K562 (cell line): ENCODE results near the gene HOXA7. TPM values are rescaled to one million over a fixed set of nuclear protein-coding genes. Genes with fewer than 3 reads are reported as not detected.

ENCODE experiments used
- ATAC-seq: fragments of 200-7000 bp; cut with Tn5 transposase; 3 replicates; pipeline ENCODE4 v1.9.1; 2020; ENCODE audit warnings: moderate library complexity
- BruUV-seq: library from RNA; stranded (reverse); fragments of 400-500 nt; replicated peaks from 2 replicates; lab custom pipeline; 2021; lab: Mats Ljungman, UMichigan
- CTCF ChIA-PET: fragments of 300-600 bp; formaldehyde crosslinking; extraction: SDS; loops from one replicate; lab custom pipeline; 2021; ENCODE audit warnings: low intra/inter-chr PET ratio; lab: Yijun Ruan, JAX
- POLR2A ChIA-PET: fragments of 300-600, 350-650 bp; sonication (Branson Sonifier 250); formaldehyde crosslinking; extraction: SDS; loops from one replicate; lab custom pipeline; 2021; ENCODE audit warnings: antibody characterized with exemption, inconsistent platforms; lab: Yijun Ruan, JAX
- DNase-seq, 4 experiments: peaks; one replicate each; pipeline versions ENCODE4 v3.0.0 to v3.0.0-alpha.2; 2011 to 2018; ENCODE audit warnings: low spot score in 3 of 4, mixed read lengths in 3 of 4; ENCODE audit errors: extremely low read depth in 1 of 4
- FAIRE-seq: peaks from 2 replicates; lab custom pipeline; 2011; peaks lifted over from hg19 to GRCh38; lab: Jason Lieb, UNC
- H2AFZ ChIP-seq: 2 replicates; pipeline ENCODE4 v1.6.0; 2011; ENCODE audit warnings: low read depth, low read length, control low read depth, inconsistent platforms
- H3K27ac ChIP-seq: fragments of 200-600 bp; 3 replicates; pipeline ENCODE4 v1.8.0; 2011; ENCODE audit warnings: low read depth, mild to moderate bottlenecking, control low read depth, inconsistent platforms, low read length, moderate library complexity, mixed read lengths; ENCODE audit errors: extremely low read depth
- H3K27me3 ChIP-seq, 2 experiments: fragments of 300-600 bp in 1 of 2; 2 replicates in 1 of 2; 3 replicates in 1 of 2; pipeline versions ENCODE4 v1.6.0 to v1.8.0; 2011; ENCODE audit warnings: inconsistent platforms in 2 of 2, low read length in 2 of 2, mild to moderate bottlenecking in 1 of 2, mixed read lengths in 1 of 2, moderate library complexity in 1 of 2; ENCODE audit not compliant: control insufficient read depth in 2 of 2, insufficient read depth in 2 of 2
- H3K36me3 ChIP-seq: fragments of 300-600 bp; 3 replicates; pipeline ENCODE4 v1.8.0; 2011; ENCODE audit warnings: mild to moderate bottlenecking, low read length, inconsistent platforms; ENCODE audit not compliant: control insufficient read depth, insufficient read depth
- H3K4me1 ChIP-seq, 2 experiments: fragments of 200-600 bp in 1 of 2; replicated peaks in 1 of 2; 2 replicates in 1 of 2; 3 replicates in 1 of 2; pipeline versions ENCODE4 v1.5.1 to v1.8.0; 2011; ENCODE audit warnings: inconsistent platforms in 2 of 2, low read length in 2 of 2, mild to moderate bottlenecking in 1 of 2, mixed read lengths in 1 of 2, moderate library complexity in 1 of 2; ENCODE audit not compliant: control insufficient read depth in 2 of 2, insufficient read depth in 2 of 2
- H3K4me2 ChIP-seq: 2 replicates; pipeline ENCODE4 v1.6.1; 2011; ENCODE audit warnings: low read length, control low read depth, inconsistent platforms, mixed read lengths; ENCODE audit not compliant: insufficient read depth
- H3K4me3 ChIP-seq: fragments of 200-600 bp; sonication (generic), shearing (Covaris generic); 2 replicates; pipeline ENCODE4 v1.5.1; 2016; ENCODE audit warnings: control low read depth, inconsistent platforms
- H3K79me2 ChIP-seq: fragments of 200-600 bp; 3 replicates; pipeline ENCODE4 v1.8.0; 2011; ENCODE audit warnings: low read length, inconsistent platforms; ENCODE audit not compliant: control insufficient read depth, insufficient read depth
- H3K9ac ChIP-seq, 2 experiments: 2 replicates each; pipeline versions ENCODE4 v1.6.0 to v1.6.1; 2011; ENCODE audit warnings: low read depth in 2 of 2, low read length in 2 of 2, control low read depth in 1 of 2, inconsistent platforms in 1 of 2, mild to moderate bottlenecking in 1 of 2, mixed read lengths in 1 of 2; ENCODE audit not compliant: insufficient read depth in 1 of 2
- H3K9me1 ChIP-seq: one replicate; pipeline ENCODE4 v1.6.0; 2011; ENCODE audit warnings: inconsistent platforms, mild to moderate bottlenecking, low read length, moderate library complexity; ENCODE audit not compliant: control insufficient read depth, insufficient read depth
- H3K9me3 ChIP-seq: replicated peaks from 2 replicates; pipeline ENCODE4 v1.5.1; 2011; ENCODE audit warnings: low read depth, low read length, inconsistent platforms; ENCODE audit not compliant: control insufficient read depth, insufficient read depth
- H4K20me1 ChIP-seq: replicated peaks from 2 replicates; pipeline ENCODE4 v1.6.1; 2011; ENCODE audit warnings: low read length, inconsistent platforms, mixed read lengths; ENCODE audit not compliant: control insufficient read depth, insufficient read depth
- COPS2 ChIP-seq: fragments of 450-650 bp; conservative IDR thresholded peaks from 2 replicates; pipeline ENCODE4 v1.6.1; 2016; ENCODE audit warnings: mild to moderate bottlenecking, moderate library complexity
- MCM3 ChIP-seq: fragments of 450-650 bp; IDR thresholded peaks from 2 replicates; pipeline ENCODE4 v1.6.1; 2016
- MIER1 ChIP-seq: fragments of 450-650 bp; IDR thresholded peaks from 2 replicates; pipeline ENCODE4 v1.6.1; 2016; ENCODE audit warnings: antibody characterized with exemption, mild to moderate bottlenecking, low read depth
- PHB ChIP-seq: fragments of 250-450 bp; sonication (Bioruptor Pico); IDR thresholded peaks from 2 replicates; pipeline ENCODE4 v1.5.0; 2021
- SNAPC5 ChIP-seq: fragments of 250-450 bp; sonication (Bioruptor Pico); IDR thresholded peaks from 2 replicates; pipeline ENCODE4 v1.8.0; 2021; ENCODE audit warnings: moderate library complexity, mild to moderate bottlenecking, inconsistent platforms
- XRCC3 ChIP-seq: fragments of 450-650 bp; IDR thresholded peaks from 2 replicates; pipeline ENCODE4 v1.6.1; 2017; ENCODE audit warnings: mild to moderate bottlenecking, moderate library complexity
- ZFP36 ChIP-seq: fragments of 150-350 bp; IDR thresholded peaks from 2 replicates; pipeline ENCODE4 v1.6.1; 2018; ENCODE audit warnings: low read length, low read depth; ENCODE audit not compliant: partially characterized antibody
- ZMIZ1 ChIP-seq, 2 experiments: fragments of 150-350 bp in 1 of 2; IDR thresholded peaks; 2 replicates each; pipeline ENCODE4 v1.6.1; 2012 to 2016; ENCODE audit warnings: low read depth in 2 of 2, low read length in 2 of 2, mild to moderate bottlenecking in 1 of 2, moderate library complexity in 1 of 2
- ZNF740 ChIP-seq, 3 experiments: fragments of 200-800 bp in 1 of 3; sonication (Bioruptor generic) in 1 of 3; sonication (generic) in 1 of 3; formaldehyde crosslinking in 1 of 3; IDR thresholded peaks; 2 replicates each; pipeline versions ENCODE4 v1.6.1 to v1.8.0; 2016 to 2022; ENCODE audit warnings: mild to moderate bottlenecking in 2 of 3, missing compliant biosample characterization in 2 of 3, missing genetic modification characterization in 2 of 3, missing genetic modification reagents in 1 of 3
- ZNF785 ChIP-seq: fragments of 250-450 bp; sonication (Bioruptor Pico); IDR thresholded peaks from 2 replicates; pipeline ENCODE4 v1.4.0; 2020; ENCODE audit warnings: mild to moderate bottlenecking
- WGBS: fragments of 100-300 bp; shearing (Covaris generic); methylation state at CpG from one replicate; pipeline ENCODE4 v1.1.6; 2016; ENCODE audit warnings: low coverage, mixed read lengths; ENCODE audit not compliant: insufficient coverage; ENCODE audit errors: missing lambda C conversion rate; 5-methylcytosine and 5-hydroxymethylcytosine counted together
- in situ Hi-C: fragments of 300-500 bp; cut with MboI; formaldehyde crosslinking; loops from 4 replicates; pipeline ENCODE4 v1.15.0; 2018; ENCODE audit warnings: inconsistent platforms, mixed read lengths
- intact Hi-C: fragments of 100-400 bp; cut with micrococcal nuclease; formaldehyde crosslinking; loops from 2 replicates; pipeline ENCODE4 v1.14.2; 2022
- polyA plus RNA-seq, 8 experiments: library from polyadenylated mRNA; depleted of rRNA in 4 of 8; stranded (reverse) in 5 of 8; unstranded in 3 of 8; fragments of >200 nt; fragmentation: Nextera tagmentation in 2 of 8; fragmentation: Illumina TruSeq in 1 of 8; extraction: Ambion mirVana in 2 of 8; extraction: Trizol in 1 of 8; gene quantifications; 2 replicates each; pipeline versions ENCODE4 v1.2.1 to v1.2.3, GENCODE V29; 2011 to 2014; ENCODE audit warnings: inconsistent platforms in 1 of 8, missing spikeins in 1 of 8
- total RNA-seq, 7 experiments: library from RNA; depleted of rRNA in 6 of 7; stranded (reverse); fragments of >200 nt in 6 of 7; fragmentation: Illumina TruSeq in 2 of 7; extraction: Trizol in 2 of 7; gene quantifications; 2 replicates each; pipeline versions ENCODE4 v1.2.1 to v1.2.3, GENCODE V29; 2011 to 2021; ENCODE audit warnings: low replicate concordance in 1 of 7

The HOXA7 gene
- total and polyA plus RNA-seq, 9 of the 15 experiments (the other 6 are each of a cell fraction or from before 2014, with no cell fraction given): not detected

DNA sequence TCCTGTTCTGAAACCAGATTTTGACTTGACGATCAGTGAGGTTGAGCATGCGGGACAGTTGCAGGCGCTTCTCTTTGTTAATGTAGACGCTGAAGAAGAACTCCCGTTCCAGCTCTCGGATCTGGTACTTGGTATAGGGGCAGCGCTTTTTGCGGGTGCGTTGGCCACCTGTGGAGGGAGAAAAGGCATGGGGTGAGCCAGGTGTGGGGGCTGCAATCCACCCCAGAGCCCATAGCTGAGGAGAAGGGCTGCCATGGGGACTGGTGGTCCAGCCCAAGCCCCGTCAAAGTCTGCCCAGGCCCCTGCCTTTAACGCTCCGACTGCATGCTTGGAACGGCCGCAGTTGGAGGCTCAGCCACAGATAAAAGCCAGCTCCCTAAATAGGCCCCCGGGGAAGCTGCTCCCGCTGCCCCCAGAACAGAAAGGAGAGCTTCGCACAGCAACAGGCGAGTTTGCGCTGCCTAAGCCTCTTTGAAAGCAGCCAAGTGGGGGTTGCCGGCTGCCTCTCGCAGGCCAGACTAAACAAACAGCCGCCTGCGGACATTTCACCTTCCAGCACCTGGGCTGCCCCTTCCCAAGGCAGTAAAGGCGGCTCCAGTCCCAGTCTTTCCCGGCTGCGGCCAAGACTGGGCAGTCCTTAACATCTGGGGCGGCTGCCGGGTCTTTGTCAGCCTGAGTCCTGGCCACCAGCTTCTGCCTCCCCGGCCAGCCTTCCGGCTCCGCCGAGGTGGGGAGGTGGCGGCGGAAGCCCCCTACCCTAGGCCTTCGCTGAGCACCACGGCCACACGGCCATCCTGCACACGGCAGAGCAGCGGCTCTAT lies 26.6 kb upstream of the HOXA7 start:
- H3K4me2 ChIP-seq: no peak overlapping the region
- peaks cover 0 to 28% of the 10 kb centered on the region in 2 experiments; a peak in 2 of 5 replicates for H3K4me1 ChIP-seq
- H3K36me3 ChIP-seq: no peaks in the 10 kb centered on the region
- POLR2A ChIA-PET: no interaction called here
- peaks cover 44 to 72% of the 10 kb centered on the region in 2 experiments for H3K27me3 ChIP-seq
- FAIRE-seq (no peak), ATAC-seq (no peak), DNase-seq (no peak)
- no peak overlapping the region for H3K9ac ChIP-seq
- intact Hi-C loops: no loop called here
- H4K20me1 ChIP-seq: no peaks in the 10 kb centered on the region
- WGBS: 21% methylated on average over 32 of the region's 39 CpGs
- no peaks in the 10 kb centered on the region for H3K9me1 ChIP-seq
- H3K79me2 ChIP-seq: no peaks in the 10 kb centered on the region
- no TSS peak for BruUV-seq
- H3K4me3 ChIP-seq: no peak overlapping the region
- no peak overlapping the region for H2AFZ ChIP-seq
- no peaks in the 10 kb centered on the region; the same call in 1 of the 2 replicates for H3K9me3 ChIP-seq
- TF ChIP-seq PHB (CRISPR knock-in tag): no peak
- TF ChIP-seq ZFP36: no peak
- no peak for TF ChIP-seq MCM3
- no peak for TF ChIP-seq ZNF785 (CRISPR knock-in tag)
- TF ChIP-seq COPS2: no peak
- no peak for TF ChIP-seq SNAPC5 (CRISPR knock-in tag)
- no peak for TF ChIP-seq XRCC3
- TF ChIP-seq MIER1: no peak
- no peak for TF ChIP-seq ZMIZ1 (IDR thresholded peaks at IDR 0.05; ENCODE audit: low read depth in 2 of 2, low read length in 2 of 2)
- no peak for TF ChIP-seq ZNF740 (CRISPR knock-in tag; IDR thresholded peaks at IDR 0.05)
- TF ChIP-seq ZNF740 (tag; IDR thresholded peaks at IDR 0.05): no peak
- H3K27ac ChIP-seq: no peak overlapping the region
- CTCF ChIA-PET: no interaction called here
- in situ Hi-C loops: no loop called here
